Measurements from ENCODE around the gene KIF26A.

- TF ChIP-seq POLR2AphosphoS5 (IDR thresholded peaks at IDR 0.05) (no peak), EP300 (IDR thresholded peaks at IDR 0.05) (no peak)
These were observed 85.7 kb downstream of the KIF26A start for GRCh38 chr14:104224131-104224505.
